PC-3 (cell line): ENCODE data around the gene PLD1. TPM values are rescaled to one million over a fixed set of nuclear protein-coding genes. Genes with fewer than 3 reads are reported as not detected.

ENCODE experiments used
- ATAC-seq: fragments of 200-7000 bp; cut with Tn5 transposase; 2 replicates; pipeline ENCODE4 v1.9.1; 2020; ENCODE audit warnings: mild to moderate bottlenecking, moderate library complexity
- BruUV-seq: library from RNA; stranded (reverse); fragments of 400-500 nt; replicated peaks from 2 replicates; lab custom pipeline; 2021; lab: Mats Ljungman, UMichigan
- CTCF ChIA-PET: fragments of 300-600 bp; sonication (Branson Sonifier 250); formaldehyde crosslinking; loops from one replicate; lab custom pipeline; 2022; ENCODE audit warnings: antibody characterized with exemption; lab: Charles Lee
- POLR2A ChIA-PET: fragments of 300-600 bp; sonication (Branson Sonifier 250); formaldehyde crosslinking; loops from one replicate; lab custom pipeline; 2022; ENCODE audit warnings: antibody characterized with exemption; ENCODE audit not compliant: unreplicated experiment; lab: Charles Lee
- DNase-seq: peaks from one replicate; pipeline ENCODE4 v3.0.0-alpha.2; 2015
- H2AFZ ChIP-seq: fragments of 300-600 bp; sonication (generic); 2 replicates; pipeline ENCODE4 v1.6.0; 2016; ENCODE audit warnings: antibody characterized with exemption, low read length
- H3F3A ChIP-seq: fragments of 300-600 bp; sonication (generic); one replicate; pipeline ENCODE4 v1.6.0; 2017; ENCODE audit warnings: antibody characterized with exemption, low read length, control low read depth, mild to moderate bottlenecking; ENCODE audit not compliant: unreplicated experiment
- H3K27ac ChIP-seq: fragments of 300-600 bp; sonication (generic); 2 replicates; pipeline ENCODE4 v1.5.1; 2016; ENCODE audit warnings: mild to moderate bottlenecking, low read length
- H3K27me3 ChIP-seq: fragments of 300-600 bp; sonication (generic); 2 replicates; pipeline ENCODE4 v1.6.1; 2016; ENCODE audit warnings: low read length, mixed read lengths
- H3K36me3 ChIP-seq: fragments of 300-600 bp; sonication (generic); 2 replicates; pipeline ENCODE4 v1.6.1; 2016; ENCODE audit warnings: low read depth, mixed run types, low read length, mixed read lengths
- H3K4me1 ChIP-seq: fragments of 300-600 bp; sonication (generic); 2 replicates; pipeline ENCODE4 v1.5.1; 2016; ENCODE audit warnings: low read length; ENCODE audit not compliant: insufficient read depth
- H3K4me2 ChIP-seq: fragments of 300-600 bp; sonication (generic); 2 replicates; pipeline ENCODE4 v1.6.0; 2016; ENCODE audit warnings: low read length
- H3K4me3 ChIP-seq: fragments of 300-600 bp; sonication (generic); 2 replicates; pipeline ENCODE4 v1.5.1; 2016; ENCODE audit warnings: mild to moderate bottlenecking, low read length, mixed read lengths
- H3K79me2 ChIP-seq: fragments of 300-600 bp; sonication (generic); 2 replicates; pipeline ENCODE4 v1.6.1; 2017; ENCODE audit warnings: low read length, mixed read lengths
- H3K9ac ChIP-seq: fragments of 300-600 bp; sonication (generic); 2 replicates; pipeline ENCODE4 v1.6.0; 2016; ENCODE audit warnings: mild to moderate bottlenecking, low read length
- H3K9me2 ChIP-seq: fragments of 300-600 bp; sonication (generic); replicated peaks from 2 replicates; pipeline ENCODE4 v1.6.1; 2016; ENCODE audit warnings: mixed run types, low read length, mixed read lengths
- H3K9me3 ChIP-seq: fragments of 300-600 bp; sonication (generic); 2 replicates; pipeline ENCODE4 v1.6.1; 2016; ENCODE audit warnings: low read length, mixed read lengths
- H4K20me1 ChIP-seq: fragments of 300-600 bp; sonication (generic); 2 replicates; pipeline ENCODE4 v1.6.1; 2016; ENCODE audit warnings: low read length, mixed read lengths
- EZH2 ChIP-seq: fragments of 300-600 bp; sonication (generic); IDR thresholded peaks from one replicate; pipeline ENCODE4 v1.6.1; 2017; ENCODE audit warnings: antibody characterized with exemption, mild to moderate bottlenecking, low read length; ENCODE audit not compliant: unreplicated experiment
- EZH2phosphoT487 ChIP-seq: fragments of 300-600 bp; sonication (generic); IDR thresholded peaks from 2 replicates; pipeline ENCODE4 v1.6.1; 2018; ENCODE audit warnings: mild to moderate bottlenecking, antibody characterized with exemption, low read length, borderline replicate concordance
- intact Hi-C: fragments of 100-400 bp; cut with micrococcal nuclease; formaldehyde crosslinking; loops from 2 replicates; pipeline ENCODE4 v1.9.0; 2023
- total RNA-seq: library from RNA; depleted of rRNA; stranded (reverse); fragments of >200 nt; gene quantifications from 2 replicates; pipeline ENCODE4 v1.2.3, GENCODE V29; 2014; rRNA removed
- TF ChIP-seq, protein P1 (sequence below): fragments of 300-600 bp; sonication (generic); conservative IDR thresholded peaks from 2 replicates; pipeline ENCODE4 v1.5.1; 2017; ENCODE audit warnings: antibody characterized with exemption, low read depth, mild to moderate bottlenecking, low read length

Gene PLD1
- total RNA-seq, 1 experiment from 2014 or later = 7.3 TPM

DNA sequence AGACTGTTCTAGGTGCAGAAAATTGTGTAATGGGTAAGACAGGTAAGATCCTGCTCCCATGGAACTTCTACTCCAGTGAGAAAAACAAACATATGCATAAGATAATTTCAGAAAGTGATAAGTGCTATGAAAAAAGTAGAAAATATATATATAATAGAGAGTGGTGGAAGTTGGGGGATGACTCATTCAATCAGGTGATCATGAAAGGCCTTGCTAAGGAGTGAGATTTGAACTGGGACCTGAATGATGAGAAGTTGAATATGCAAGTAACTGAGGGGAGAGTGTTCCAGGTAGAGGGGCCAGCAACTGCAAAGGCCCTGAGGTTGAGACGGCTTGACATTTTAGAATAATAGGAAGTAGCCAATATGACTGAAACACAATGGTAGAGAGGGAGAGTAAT is 257.8 kb downstream of the PLD1 start:
- no peaks in the 10 kb centered on the region for H3F3A ChIP-seq
- H3K9me2 ChIP-seq = no peaks in the 10 kb centered on the region
- H2AFZ ChIP-seq = no peak overlapping the region
- H3K4me3 ChIP-seq = no peak overlapping the region
- no peak overlapping the region for H3K4me2 ChIP-seq
- BruUV-seq = no TSS peak
- H3K9me3 ChIP-seq = no peaks in the 10 kb centered on the region
- H3K27ac ChIP-seq = no peak overlapping the region
- intact Hi-C loops = no loop called here
- no peak for ATAC-seq
- no peaks in the 10 kb centered on the region for H3K4me1 ChIP-seq
- POLR2A ChIA-PET = no interaction called here
- H4K20me1 ChIP-seq = no peaks in the 10 kb centered on the region
- H3K27me3 ChIP-seq = no peaks in the 10 kb centered on the region
- no peak overlapping the region for H3K9ac ChIP-seq
- H3K79me2 ChIP-seq = no peaks in the 10 kb centered on the region
- TF ChIP-seq, protein P1, sequence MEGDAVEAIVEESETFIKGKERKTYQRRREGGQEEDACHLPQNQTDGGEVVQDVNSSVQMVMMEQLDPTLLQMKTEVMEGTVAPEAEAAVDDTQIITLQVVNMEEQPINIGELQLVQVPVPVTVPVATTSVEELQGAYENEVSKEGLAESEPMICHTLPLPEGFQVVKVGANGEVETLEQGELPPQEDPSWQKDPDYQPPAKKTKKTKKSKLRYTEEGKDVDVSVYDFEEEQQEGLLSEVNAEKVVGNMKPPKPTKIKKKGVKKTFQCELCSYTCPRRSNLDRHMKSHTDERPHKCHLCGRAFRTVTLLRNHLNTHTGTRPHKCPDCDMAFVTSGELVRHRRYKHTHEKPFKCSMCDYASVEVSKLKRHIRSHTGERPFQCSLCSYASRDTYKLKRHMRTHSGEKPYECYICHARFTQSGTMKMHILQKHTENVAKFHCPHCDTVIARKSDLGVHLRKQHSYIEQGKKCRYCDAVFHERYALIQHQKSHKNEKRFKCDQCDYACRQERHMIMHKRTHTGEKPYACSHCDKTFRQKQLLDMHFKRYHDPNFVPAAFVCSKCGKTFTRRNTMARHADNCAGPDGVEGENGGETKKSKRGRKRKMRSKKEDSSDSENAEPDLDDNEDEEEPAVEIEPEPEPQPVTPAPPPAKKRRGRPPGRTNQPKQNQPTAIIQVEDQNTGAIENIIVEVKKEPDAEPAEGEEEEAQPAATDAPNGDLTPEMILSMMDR = no peak
- no peak for TF ChIP-seq EZH2
- no peak for TF ChIP-seq EZH2phosphoT487
- CTCF ChIA-PET = no interaction called here
- no peaks in the 10 kb centered on the region for H3K36me3 ChIP-seq
- DNase-seq = no peak

DNA sequence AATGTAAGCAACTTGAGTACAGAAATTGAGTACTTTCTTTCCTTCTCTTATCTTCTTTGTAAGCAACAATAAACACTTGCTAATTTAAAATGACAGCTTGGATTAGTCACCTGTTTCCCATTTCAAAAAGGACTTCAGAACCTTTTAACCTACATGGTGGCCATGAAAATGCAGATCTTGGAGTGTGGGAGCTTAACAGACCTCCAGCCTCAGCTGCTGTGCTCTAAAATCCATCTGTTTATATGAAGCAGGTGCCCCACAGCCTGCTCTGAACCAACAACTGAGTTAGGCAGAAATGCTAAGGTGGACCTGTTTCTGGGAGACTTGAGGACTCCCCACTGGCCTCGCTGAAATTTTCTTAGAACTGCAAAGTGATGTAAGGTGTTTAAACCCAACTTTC is 259.0 kb downstream of the PLD1 start:
- no peak for DNase-seq
- H3K4me3 ChIP-seq = no peak overlapping the region
- H3K9ac ChIP-seq = no peak overlapping the region
- no peaks in the 10 kb centered on the region for H3K36me3 ChIP-seq
- intact Hi-C loops = no loop called here
- H3K79me2 ChIP-seq = no peaks in the 10 kb centered on the region
- no peaks in the 10 kb centered on the region for H3K9me3 ChIP-seq
- no peak overlapping the region for H2AFZ ChIP-seq
- no peaks in the 10 kb centered on the region for H4K20me1 ChIP-seq
- no peaks in the 10 kb centered on the region for H3K27me3 ChIP-seq
- H3K4me1 ChIP-seq = no peaks in the 10 kb centered on the region
- no peak overlapping the region for H3K4me2 ChIP-seq
- H3K9me2 ChIP-seq = no peaks in the 10 kb centered on the region
- BruUV-seq = no TSS peak
- H3K27ac ChIP-seq = no peak overlapping the region
- TF ChIP-seq EZH2phosphoT487 (no peak), EZH2 (no peak)
- TF ChIP-seq, protein P1 = no peak
- no peak for ATAC-seq
- ChIA-PET POLR2A (no interaction called here), CTCF (interaction anchor here (0.5 kb wide), 1 partner anchor 13 kb away, joined by 16 read pairs; no protein-coding TSS in a partner anchor)
- no peaks in the 10 kb centered on the region for H3F3A ChIP-seq

Other genes with a start within 250 kb of the PLD1 start
- not detected in 2 replicates for gene TMEM212, start 32.9 kb upstream of the PLD1 start, total RNA-seq
- gene FNDC3B, start 229.1 kb upstream of the PLD1 start, total RNA-seq = 48.6 and 56.3 TPM in 2 replicates